NCI-H345 (cell line): ENCODE measurements around the gene ABCC9.
A peak's percentile ranks its signal among the peaks of the same experiment; 100 is the strongest.

Experiments
- DNase-seq: peaks from one replicate; lab custom pipeline; 2025; lab: John Stamatoyannopoulos, UW

Gene ABCC9

GRCh38 chr12:21773806-21774205 lies 167.4 kb downstream of the ABCC9 start:
- DNase-seq = no peak

GRCh38 chr12:21773263-21773741 lies 167.9 kb downstream of the ABCC9 start:
- DNase-seq = peak; percentile 7

GRCh38 chr12:21771311-21771710 lies 169.9 kb downstream of the ABCC9 start:
- no peak for DNase-seq

- DNase-seq = no peak
Measured at GRCh38 chr12:21769307-21769706, 171.9 kb downstream of the ABCC9 start.

- no peak for DNase-seq
Measured at GRCh38 chr12:21766403-21766802, 174.8 kb downstream of the ABCC9 start.

GRCh38 chr12:21764950-21765349 lies 176.3 kb downstream of the ABCC9 start:
- DNase-seq = no peak

GRCh38 chr12:21764065-21764464 lies 177.2 kb downstream of the ABCC9 start:
- no peak for DNase-seq

GRCh38 chr12:21763531-21763930 lies 177.7 kb downstream of the ABCC9 start:
- no peak for DNase-seq

GRCh38 chr12:21759737-21760136 lies 181.5 kb downstream of the ABCC9 start:
- no peak for DNase-seq

GRCh38 chr12:21757735-21758134 lies 183.5 kb downstream of the ABCC9 start:
- DNase-seq = no peak

- no peak for DNase-seq
Measured at GRCh38 chr12:21756699-21757098, 184.5 kb downstream of the ABCC9 start.

GRCh38 chr12:21751517-21751916 lies 189.7 kb downstream of the ABCC9 start:
- peak; percentile 7 for DNase-seq
